Type B pancreatic cell (in vitro differentiated cells): ENCODE measurements around the gene CACNA1F. TPM values are rescaled to one million over a fixed set of nuclear protein-coding genes. Genes with fewer than 3 reads are reported as not detected.
A peak's percentile ranks its signal among the peaks of the same experiment; 100 is the strongest.

Source experiments
- DNase-seq: peaks from one replicate; pipeline ENCODE4 v3.0.0; 2021; ENCODE audit warnings: mixed read lengths; ENCODE audit not compliant: unreplicated experiment; ENCODE audit errors: extremely low spot score
- H3K27ac Mint-ChIP-seq: 2 replicates; pipeline ENCODE4 v1.8.0; 2021; ENCODE audit warnings: mild to moderate bottlenecking, mixed read lengths
- H3K27me3 Mint-ChIP-seq: 2 replicates; pipeline ENCODE4 v1.8.0; 2021; ENCODE audit warnings: mixed read lengths
- H3K36me3 Mint-ChIP-seq: 2 replicates; pipeline ENCODE4 v1.8.0; 2021; ENCODE audit warnings: mixed read lengths
- H3K4me1 Mint-ChIP-seq: one replicate; pipeline ENCODE4 v1.8.0; 2021; ENCODE audit warnings: mixed read lengths; ENCODE audit not compliant: unreplicated experiment
- H3K4me3 Mint-ChIP-seq: 2 replicates; pipeline ENCODE4 v1.8.0; 2021; ENCODE audit warnings: mild to moderate bottlenecking, mixed read lengths
- H3K9me3 Mint-ChIP-seq: 2 replicates; pipeline ENCODE4 v1.8.0; 2021; ENCODE audit warnings: mixed read lengths
- total RNA-seq: library from RNA; stranded (reverse); gene quantifications from 2 replicates; pipeline ENCODE4 v1.2.1, GENCODE V29; 2021; ENCODE audit warnings: low replicate concordance
- TF ChIP-seq, protein P1 (sequence below): fragments of 200-600 bp; sonication (generic); conservative IDR thresholded peaks from 2 replicates; pipeline ENCODE4 v1.5.0; 2021; ENCODE audit warnings: antibody characterized with exemption, mild to moderate bottlenecking

The CACNA1F gene
- total RNA-seq, 1 donor from 2014 or later = 0.17 TPM

DNA sequence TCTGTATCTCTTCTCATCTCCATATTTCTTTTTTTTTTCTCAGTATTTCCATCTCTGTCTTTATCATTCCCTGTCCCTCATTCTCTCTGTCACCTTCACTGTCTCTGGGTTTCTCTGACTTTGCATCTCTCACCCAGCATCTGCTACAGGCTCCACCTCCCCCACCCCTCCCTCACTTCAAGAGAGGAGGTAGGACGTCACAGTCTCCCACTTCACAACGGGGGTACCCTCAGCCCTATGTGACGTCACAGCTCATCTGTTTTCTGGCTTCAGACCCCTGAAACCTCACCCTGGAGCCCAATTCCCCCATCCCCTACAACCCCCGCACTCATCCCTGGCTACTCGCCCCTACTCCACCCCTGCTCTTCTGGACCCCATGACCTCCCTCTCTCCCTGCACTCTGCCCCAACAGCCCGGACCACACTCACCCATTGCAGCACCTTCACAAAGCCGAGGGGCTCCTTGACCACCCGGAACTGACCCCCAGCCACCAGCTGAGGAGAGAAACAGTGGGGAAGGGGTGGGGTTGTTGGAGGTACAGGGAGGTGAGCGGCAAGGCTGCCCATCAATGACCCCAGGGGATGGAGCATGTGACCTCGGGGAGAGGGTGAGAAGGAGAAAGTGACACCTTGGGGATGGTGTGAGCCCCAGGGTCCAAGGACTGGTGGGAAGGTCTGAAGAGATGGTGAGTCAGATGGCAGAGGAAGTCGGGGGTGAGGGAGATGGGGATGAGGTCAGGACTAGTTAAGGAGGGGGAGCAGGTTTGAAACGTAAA, 34.4 kb downstream of the CACNA1F start:
- Mint-ChIP-seq H3K9me3 (no peaks in the 10 kb centered on the region), H3K4me3 (peak overlapping the region; percentile 22), H3K4me1 (no peaks in the 10 kb centered on the region), H3K27ac (no peak overlapping the region), H3K27me3 (peaks cover 13% of the 10 kb centered on the region), H3K36me3 (no peaks in the 10 kb centered on the region)
- TF ChIP-seq, protein P1, sequence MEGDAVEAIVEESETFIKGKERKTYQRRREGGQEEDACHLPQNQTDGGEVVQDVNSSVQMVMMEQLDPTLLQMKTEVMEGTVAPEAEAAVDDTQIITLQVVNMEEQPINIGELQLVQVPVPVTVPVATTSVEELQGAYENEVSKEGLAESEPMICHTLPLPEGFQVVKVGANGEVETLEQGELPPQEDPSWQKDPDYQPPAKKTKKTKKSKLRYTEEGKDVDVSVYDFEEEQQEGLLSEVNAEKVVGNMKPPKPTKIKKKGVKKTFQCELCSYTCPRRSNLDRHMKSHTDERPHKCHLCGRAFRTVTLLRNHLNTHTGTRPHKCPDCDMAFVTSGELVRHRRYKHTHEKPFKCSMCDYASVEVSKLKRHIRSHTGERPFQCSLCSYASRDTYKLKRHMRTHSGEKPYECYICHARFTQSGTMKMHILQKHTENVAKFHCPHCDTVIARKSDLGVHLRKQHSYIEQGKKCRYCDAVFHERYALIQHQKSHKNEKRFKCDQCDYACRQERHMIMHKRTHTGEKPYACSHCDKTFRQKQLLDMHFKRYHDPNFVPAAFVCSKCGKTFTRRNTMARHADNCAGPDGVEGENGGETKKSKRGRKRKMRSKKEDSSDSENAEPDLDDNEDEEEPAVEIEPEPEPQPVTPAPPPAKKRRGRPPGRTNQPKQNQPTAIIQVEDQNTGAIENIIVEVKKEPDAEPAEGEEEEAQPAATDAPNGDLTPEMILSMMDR = no peak
- no peak for DNase-seq

DNA sequence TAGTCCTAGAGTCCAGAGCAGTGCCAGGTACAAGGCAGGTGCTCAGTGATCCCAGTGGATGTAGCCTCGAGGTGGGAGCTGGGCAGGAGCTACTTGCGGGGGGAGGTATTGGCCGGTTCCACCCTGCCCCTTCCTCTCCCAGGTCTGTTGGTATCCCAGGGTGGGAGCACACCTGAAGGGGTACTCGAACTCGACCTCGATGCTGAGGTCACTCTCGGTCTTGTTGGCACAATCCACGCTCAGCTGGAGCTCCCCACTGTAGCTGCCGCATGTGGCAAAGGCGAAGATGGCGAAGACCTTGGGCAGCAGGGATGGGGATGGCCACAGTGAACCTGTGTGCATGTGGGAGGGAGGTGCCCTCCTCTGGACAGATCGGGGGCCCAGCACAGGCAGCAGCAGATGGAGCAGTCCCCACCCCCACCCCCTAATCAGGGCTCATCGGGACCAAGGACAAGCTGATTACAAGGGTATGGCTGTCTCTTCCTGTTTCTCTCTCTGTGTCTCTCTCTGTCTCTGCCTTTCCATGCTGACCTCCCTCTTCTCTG, 35.5 kb downstream of the CACNA1F start:
- H3K36me3 Mint-ChIP-seq = no peaks in the 10 kb centered on the region
- H3K27me3 Mint-ChIP-seq = peaks cover 13% of the 10 kb centered on the region
- H3K27ac Mint-ChIP-seq = no peak overlapping the region
- no peak for DNase-seq
- H3K4me3 Mint-ChIP-seq = no peak overlapping the region
- no peaks in the 10 kb centered on the region for H3K9me3 Mint-ChIP-seq
- no peaks in the 10 kb centered on the region for H3K4me1 Mint-ChIP-seq
- TF ChIP-seq, protein P1 = no peak

DNA sequence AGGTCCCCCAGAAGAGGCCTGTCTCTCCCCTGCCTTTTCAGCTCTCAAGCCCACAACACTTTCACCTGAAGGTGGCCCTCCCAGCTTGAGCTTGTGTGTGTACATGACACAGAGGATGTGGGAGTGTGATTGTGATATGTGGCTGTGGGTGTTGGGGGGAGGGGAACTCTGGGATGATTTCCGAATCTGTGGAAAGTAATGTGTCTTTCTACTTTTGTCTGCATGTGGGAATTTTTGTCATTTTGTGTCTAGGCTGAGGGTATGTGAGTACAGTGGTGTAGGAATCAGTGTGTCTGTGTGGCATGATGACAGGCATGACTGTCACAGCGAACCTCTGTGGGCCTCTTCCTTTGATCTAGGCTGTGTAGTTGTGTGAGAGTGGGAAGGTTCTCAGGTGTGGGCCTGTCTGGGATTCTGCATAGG, 39.6 kb downstream of the CACNA1F start:
- peaks cover 8% of the 10 kb centered on the region for H3K27me3 Mint-ChIP-seq
- DNase-seq = no peak
- H3K9me3 Mint-ChIP-seq = no peaks in the 10 kb centered on the region
- H3K4me3 Mint-ChIP-seq = peak overlapping the region; percentile 30
- TF ChIP-seq, protein P1 = no peak
- H3K27ac Mint-ChIP-seq = no peak overlapping the region
- H3K36me3 Mint-ChIP-seq = no peaks in the 10 kb centered on the region
- H3K4me1 Mint-ChIP-seq = peaks cover 3% of the 10 kb centered on the region

DNA sequence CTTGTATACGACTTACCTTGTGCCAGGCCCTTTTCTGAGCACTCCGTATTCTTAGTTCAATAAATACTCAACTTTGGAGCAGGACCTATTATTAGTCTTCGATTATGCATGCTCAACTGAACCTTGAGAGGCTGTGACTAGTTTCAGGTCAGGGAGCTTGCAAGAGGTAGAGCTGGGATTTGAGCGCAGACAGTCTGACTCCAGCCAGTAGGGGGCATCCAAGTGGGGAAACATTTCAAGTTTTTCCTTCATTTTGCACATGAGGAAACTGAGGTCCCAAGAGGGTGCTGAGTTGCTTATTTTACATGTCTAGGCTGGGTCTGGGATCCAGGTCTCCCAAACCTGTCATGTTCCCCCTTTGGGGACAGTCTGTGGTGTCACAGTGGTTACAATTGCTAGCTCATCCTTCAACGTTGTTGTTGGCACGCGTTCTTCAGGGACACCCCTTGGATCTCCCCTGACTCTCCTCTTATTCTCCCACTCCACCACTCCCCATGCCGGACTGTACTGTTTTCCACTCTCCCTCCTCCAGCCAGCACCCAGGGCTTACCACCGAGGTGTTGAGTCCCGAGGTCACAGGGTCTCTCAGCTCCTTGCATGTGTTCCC, 40.3 kb downstream of the CACNA1F start:
- peaks cover 7% of the 10 kb centered on the region for H3K4me1 Mint-ChIP-seq
- peaks cover under 1% of the 10 kb centered on the region for H3K27me3 Mint-ChIP-seq
- no peak for DNase-seq
- TF ChIP-seq, protein P1 = peak; percentile 72
- peak overlapping the region; percentile 74 for H3K4me3 Mint-ChIP-seq
- no peaks in the 10 kb centered on the region for H3K36me3 Mint-ChIP-seq
- H3K9me3 Mint-ChIP-seq = no peaks in the 10 kb centered on the region
- peak overlapping the region; percentile 79 for H3K27ac Mint-ChIP-seq

DNA sequence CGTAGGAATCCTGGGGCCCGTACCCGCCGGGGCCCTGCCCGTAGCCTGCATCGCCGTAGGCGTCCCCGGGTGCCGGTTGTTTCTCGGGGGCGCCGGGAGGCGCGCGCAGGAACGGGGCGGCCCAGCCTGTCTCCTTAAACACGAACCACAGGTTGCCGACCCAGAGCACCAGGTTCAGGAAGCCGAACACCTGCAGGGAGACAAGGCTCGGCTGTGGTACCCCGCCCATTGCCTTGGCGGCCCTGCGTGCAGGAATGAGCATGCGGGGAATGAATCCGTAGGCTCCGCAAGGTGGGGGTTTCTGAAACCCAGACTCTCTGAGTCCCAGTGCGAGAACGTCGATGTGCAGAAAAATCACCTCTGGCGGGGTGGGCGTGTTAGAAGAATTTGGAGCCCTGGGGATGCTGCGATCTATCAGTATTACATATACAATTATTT, 41.5 kb downstream of the CACNA1F start:
- Mint-ChIP-seq H3K36me3 (no peaks in the 10 kb centered on the region), H3K4me1 (peaks cover 7% of the 10 kb centered on the region), H3K27ac (peak overlapping the region; percentile 96), H3K27me3 (no peaks in the 10 kb centered on the region), H3K4me3 (peak overlapping the region; percentile 91), H3K9me3 (no peaks in the 10 kb centered on the region)
- no peak for DNase-seq
- TF ChIP-seq, protein P1 = no peak
